ENCODE results near the gene OPRL1.

Gene OPRL1

GRCh38 chr20:64075556-64075955 is 4.3 kb upstream of the OPRL1 start:
- no peaks in the 10 kb centered on the region; the same call in 1 of the 2 replicates for H3K36me3 ChIP-seq (ENCODE audit: control insufficient read depth, insufficient read depth, low read length)
- peaks cover 6% of the 10 kb centered on the region for H3K27me3 ChIP-seq (ENCODE audit: control insufficient read depth, insufficient read depth, low read length)
- no peak overlapping the region for H3K9ac ChIP-seq (ENCODE audit: low read depth, low read length)
- H3K9me3 ChIP-seq (ENCODE audit: control insufficient read depth, insufficient read depth, low read length), result no peaks in the 10 kb centered on the region
- no peak overlapping the region for H3K4me3 ChIP-seq (ENCODE audit: low read depth, low read length)
- no peak overlapping the region for H3K27ac ChIP-seq (ENCODE audit: low read depth, low read length)
- peaks cover 5% of the 10 kb centered on the region; the same call in 1 of the 2 replicates for H3K4me1 ChIP-seq (ENCODE audit: control insufficient read depth, insufficient read depth, low read length)

GRCh38 chr20:64076061-64076997 is 3.6 kb upstream of the OPRL1 start:
- Histone ChIP-seq H3K36me3 (ENCODE audit: control insufficient read depth, insufficient read depth, low read length) (no peaks in the 10 kb centered on the region; the same call in 1 of the 2 replicates), H3K9me3 (ENCODE audit: control insufficient read depth, insufficient read depth, low read length) (no peaks in the 10 kb centered on the region), H3K4me1 (ENCODE audit: control insufficient read depth, insufficient read depth, low read length) (peaks cover 6% of the 10 kb centered on the region; the same call in 1 of the 2 replicates), H3K27me3 (ENCODE audit: control insufficient read depth, insufficient read depth, low read length) (peaks cover 13% of the 10 kb centered on the region), H3K4me3 (ENCODE audit: low read depth, low read length) (no peak overlapping the region), H3K9ac (ENCODE audit: low read depth, low read length) (no peak overlapping the region), H3K27ac (ENCODE audit: low read depth, low read length) (no peak overlapping the region)

- Histone ChIP-seq H3K9ac (ENCODE audit: low read depth, low read length) (no peak overlapping the region), H3K4me3 (ENCODE audit: low read depth, low read length) (no peak overlapping the region), H3K36me3 (ENCODE audit: control insufficient read depth, insufficient read depth, low read length) (no peaks in the 10 kb centered on the region; the same call in 1 of the 2 replicates), H3K27me3 (ENCODE audit: control insufficient read depth, insufficient read depth, low read length) (peaks cover 20% of the 10 kb centered on the region), H3K27ac (ENCODE audit: low read depth, low read length) (no peak overlapping the region), H3K9me3 (ENCODE audit: control insufficient read depth, insufficient read depth, low read length) (no peaks in the 10 kb centered on the region), H3K4me1 (ENCODE audit: control insufficient read depth, insufficient read depth, low read length) (peaks cover 8% of the 10 kb centered on the region; the same call in 1 of the 2 replicates)
Measured at GRCh38 chr20:64077094-64077493, 2.8 kb upstream of the OPRL1 start.

GRCh38 chr20:64077541-64077875 is 2.4 kb upstream of the OPRL1 start:
- no peak overlapping the region for H3K9ac ChIP-seq (ENCODE audit: low read depth, low read length)
- no peak overlapping the region for H3K4me3 ChIP-seq (ENCODE audit: low read depth, low read length)
- no peaks in the 10 kb centered on the region; the same call in 1 of the 2 replicates for H3K36me3 ChIP-seq (ENCODE audit: control insufficient read depth, insufficient read depth, low read length)
- H3K9me3 ChIP-seq (ENCODE audit: control insufficient read depth, insufficient read depth, low read length), result no peaks in the 10 kb centered on the region
- no peak overlapping the region for H3K27ac ChIP-seq (ENCODE audit: low read depth, low read length)
- H3K4me1 ChIP-seq (ENCODE audit: control insufficient read depth, insufficient read depth, low read length), result peaks cover 12% of the 10 kb centered on the region; the same call in 1 of the 2 replicates
- H3K27me3 ChIP-seq (ENCODE audit: control insufficient read depth, insufficient read depth, low read length), result peaks cover 23% of the 10 kb centered on the region

GRCh38 chr20:64077876-64078551 is 1.9 kb upstream of the OPRL1 start:
- Histone ChIP-seq H3K9me3 (ENCODE audit: control insufficient read depth, insufficient read depth, low read length) (no peaks in the 10 kb centered on the region), H3K27ac (ENCODE audit: low read depth, low read length) (no peak overlapping the region), H3K27me3 (ENCODE audit: control insufficient read depth, insufficient read depth, low read length) (peaks cover 27% of the 10 kb centered on the region), H3K4me1 (ENCODE audit: control insufficient read depth, insufficient read depth, low read length) (peaks cover 14% of the 10 kb centered on the region), H3K36me3 (ENCODE audit: control insufficient read depth, insufficient read depth, low read length) (no peaks in the 10 kb centered on the region; the same call in 1 of the 2 replicates), H3K4me3 (ENCODE audit: low read depth, low read length) (no peak overlapping the region), H3K9ac (ENCODE audit: low read depth, low read length) (no peak overlapping the region)

GRCh38 chr20:64078934-64079272 is 979 bp upstream of the OPRL1 start:
- Histone ChIP-seq H3K27me3 (ENCODE audit: control insufficient read depth, insufficient read depth, low read length) (peaks cover 36% of the 10 kb centered on the region), H3K4me1 (ENCODE audit: control insufficient read depth, insufficient read depth, low read length) (peaks cover 17% of the 10 kb centered on the region), H3K4me3 (ENCODE audit: low read depth, low read length) (peak overlapping the region; percentile 82), H3K9ac (ENCODE audit: low read depth, low read length) (no peak overlapping the region), H3K9me3 (ENCODE audit: control insufficient read depth, insufficient read depth, low read length) (no peaks in the 10 kb centered on the region), H3K27ac (ENCODE audit: low read depth, low read length) (no peak overlapping the region), H3K36me3 (ENCODE audit: control insufficient read depth, insufficient read depth, low read length) (no peaks in the 10 kb centered on the region; the same call in 1 of the 2 replicates)

- peak within 1 kb of the TSS; percentile 46; the same call in 1 of the 2 replicates for H3K9ac ChIP-seq (ENCODE audit: low read depth, low read length)
- peak within 1 kb of the TSS; percentile 21 for H3K27ac ChIP-seq (ENCODE audit: low read depth, low read length)
- H3K9me3 ChIP-seq (ENCODE audit: control insufficient read depth, insufficient read depth, low read length), result no peaks in the 10 kb centered on the region
- H3K4me3 ChIP-seq (ENCODE audit: low read depth, low read length), result peak within 1 kb of the TSS; percentile 82
- H3K27me3 ChIP-seq (ENCODE audit: control insufficient read depth, insufficient read depth, low read length), result peaks cover 41% of the 10 kb centered on the region
- H3K4me1 ChIP-seq (ENCODE audit: control insufficient read depth, insufficient read depth, low read length), result peaks cover 21% of the 10 kb centered on the region
- no peaks in the 10 kb centered on the region for H3K36me3 ChIP-seq (ENCODE audit: control insufficient read depth, insufficient read depth, low read length)
Measured at GRCh38 chr20:64079273-64080012, 439 bp upstream of the OPRL1 start, which contains the start of gene RGS19. TSS of gene RGS19 (minus strand) at chr20:64079518. CDS start at chr20:64076886, 2,632 bp downstream.

- no peak overlapping the region for H3K27ac ChIP-seq (ENCODE audit: low read depth, low read length)
- H3K27me3 ChIP-seq (ENCODE audit: control insufficient read depth, insufficient read depth, low read length), result peaks cover 57% of the 10 kb centered on the region
- H3K4me3 ChIP-seq (ENCODE audit: low read depth, low read length), result peak overlapping the region; percentile 82; the same call in 1 of the 2 replicates
- no peaks in the 10 kb centered on the region for H3K36me3 ChIP-seq (ENCODE audit: control insufficient read depth, insufficient read depth, low read length)
- peaks cover 24% of the 10 kb centered on the region for H3K4me1 ChIP-seq (ENCODE audit: control insufficient read depth, insufficient read depth, low read length)
- H3K9me3 ChIP-seq (ENCODE audit: control insufficient read depth, insufficient read depth, low read length), result no peaks in the 10 kb centered on the region
- no peak overlapping the region for H3K9ac ChIP-seq (ENCODE audit: low read depth, low read length)
Measured at GRCh38 chr20:64080813-64081623, 1.1 kb downstream of the OPRL1 start.

GRCh38 chr20:64081624-64081964 is 1.7 kb downstream of the OPRL1 start:
- H3K27ac ChIP-seq (ENCODE audit: low read depth, low read length), result no peak overlapping the region
- no peaks in the 10 kb centered on the region for H3K36me3 ChIP-seq (ENCODE audit: control insufficient read depth, insufficient read depth, low read length)
- H3K4me1 ChIP-seq (ENCODE audit: control insufficient read depth, insufficient read depth, low read length), result peaks cover 24% of the 10 kb centered on the region
- no peak overlapping the region for H3K4me3 ChIP-seq (ENCODE audit: low read depth, low read length)
- no peak overlapping the region for H3K9ac ChIP-seq (ENCODE audit: low read depth, low read length)
- no peaks in the 10 kb centered on the region for H3K9me3 ChIP-seq (ENCODE audit: control insufficient read depth, insufficient read depth, low read length)
- H3K27me3 ChIP-seq (ENCODE audit: control insufficient read depth, insufficient read depth, low read length), result peaks cover 62% of the 10 kb centered on the region

GRCh38 chr20:64082126-64082731 is 2.3 kb downstream of the OPRL1 start:
- H3K9ac ChIP-seq (ENCODE audit: low read depth, low read length), result no peak overlapping the region
- H3K36me3 ChIP-seq (ENCODE audit: control insufficient read depth, insufficient read depth, low read length), result no peaks in the 10 kb centered on the region
- H3K27me3 ChIP-seq (ENCODE audit: control insufficient read depth, insufficient read depth, low read length), result peaks cover 62% of the 10 kb centered on the region
- H3K9me3 ChIP-seq (ENCODE audit: control insufficient read depth, insufficient read depth, low read length), result no peaks in the 10 kb centered on the region
- peaks cover 24% of the 10 kb centered on the region for H3K4me1 ChIP-seq (ENCODE audit: control insufficient read depth, insufficient read depth, low read length)
- H3K4me3 ChIP-seq (ENCODE audit: low read depth, low read length), result no peak overlapping the region
- H3K27ac ChIP-seq (ENCODE audit: low read depth, low read length), result no peak overlapping the region
